ENCODE data around the gene LARP1.

DNA sequence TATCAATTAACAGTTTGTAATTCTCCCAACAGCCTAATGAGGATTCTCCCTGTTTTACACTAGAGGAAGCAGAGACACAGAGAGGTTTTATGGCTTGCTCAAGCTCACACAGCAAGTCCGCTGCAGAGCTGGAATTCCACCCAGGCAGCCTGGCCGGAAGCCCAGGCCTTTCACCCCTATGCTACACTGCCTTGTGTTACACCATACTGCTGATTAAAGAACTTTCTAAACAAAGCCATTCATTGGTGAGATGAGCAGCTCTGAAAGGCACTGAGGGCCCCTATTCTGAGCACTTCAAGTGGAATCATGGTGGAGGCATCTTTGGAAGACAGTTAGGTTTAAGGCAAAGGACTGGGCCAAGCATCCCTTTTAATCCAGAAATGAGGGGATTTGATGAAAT lies 14.7 kb upstream of the LARP1 start:
- TF ChIP-seq, protein P1, sequence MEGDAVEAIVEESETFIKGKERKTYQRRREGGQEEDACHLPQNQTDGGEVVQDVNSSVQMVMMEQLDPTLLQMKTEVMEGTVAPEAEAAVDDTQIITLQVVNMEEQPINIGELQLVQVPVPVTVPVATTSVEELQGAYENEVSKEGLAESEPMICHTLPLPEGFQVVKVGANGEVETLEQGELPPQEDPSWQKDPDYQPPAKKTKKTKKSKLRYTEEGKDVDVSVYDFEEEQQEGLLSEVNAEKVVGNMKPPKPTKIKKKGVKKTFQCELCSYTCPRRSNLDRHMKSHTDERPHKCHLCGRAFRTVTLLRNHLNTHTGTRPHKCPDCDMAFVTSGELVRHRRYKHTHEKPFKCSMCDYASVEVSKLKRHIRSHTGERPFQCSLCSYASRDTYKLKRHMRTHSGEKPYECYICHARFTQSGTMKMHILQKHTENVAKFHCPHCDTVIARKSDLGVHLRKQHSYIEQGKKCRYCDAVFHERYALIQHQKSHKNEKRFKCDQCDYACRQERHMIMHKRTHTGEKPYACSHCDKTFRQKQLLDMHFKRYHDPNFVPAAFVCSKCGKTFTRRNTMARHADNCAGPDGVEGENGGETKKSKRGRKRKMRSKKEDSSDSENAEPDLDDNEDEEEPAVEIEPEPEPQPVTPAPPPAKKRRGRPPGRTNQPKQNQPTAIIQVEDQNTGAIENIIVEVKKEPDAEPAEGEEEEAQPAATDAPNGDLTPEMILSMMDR (conservative IDR thresholded peaks at IDR 0.05; ENCODE audit: low read depth, low read length), result no peak
- no peak for TF ChIP-seq EZH2 (IDR thresholded peaks at IDR 0.05; ENCODE audit: low read length, unreplicated experiment)
- TF ChIP-seq EZH2phosphoT487 (IDR thresholded peaks at IDR 0.05; ENCODE audit: borderline replicate concordance, low read length), result no peak
